Measurements from ENCODE around the gene KIAA1217. TPM values are rescaled to one million over a fixed set of nuclear protein-coding genes. Genes with fewer than 3 reads are reported as not detected.

The KIAA1217 gene, protein sequence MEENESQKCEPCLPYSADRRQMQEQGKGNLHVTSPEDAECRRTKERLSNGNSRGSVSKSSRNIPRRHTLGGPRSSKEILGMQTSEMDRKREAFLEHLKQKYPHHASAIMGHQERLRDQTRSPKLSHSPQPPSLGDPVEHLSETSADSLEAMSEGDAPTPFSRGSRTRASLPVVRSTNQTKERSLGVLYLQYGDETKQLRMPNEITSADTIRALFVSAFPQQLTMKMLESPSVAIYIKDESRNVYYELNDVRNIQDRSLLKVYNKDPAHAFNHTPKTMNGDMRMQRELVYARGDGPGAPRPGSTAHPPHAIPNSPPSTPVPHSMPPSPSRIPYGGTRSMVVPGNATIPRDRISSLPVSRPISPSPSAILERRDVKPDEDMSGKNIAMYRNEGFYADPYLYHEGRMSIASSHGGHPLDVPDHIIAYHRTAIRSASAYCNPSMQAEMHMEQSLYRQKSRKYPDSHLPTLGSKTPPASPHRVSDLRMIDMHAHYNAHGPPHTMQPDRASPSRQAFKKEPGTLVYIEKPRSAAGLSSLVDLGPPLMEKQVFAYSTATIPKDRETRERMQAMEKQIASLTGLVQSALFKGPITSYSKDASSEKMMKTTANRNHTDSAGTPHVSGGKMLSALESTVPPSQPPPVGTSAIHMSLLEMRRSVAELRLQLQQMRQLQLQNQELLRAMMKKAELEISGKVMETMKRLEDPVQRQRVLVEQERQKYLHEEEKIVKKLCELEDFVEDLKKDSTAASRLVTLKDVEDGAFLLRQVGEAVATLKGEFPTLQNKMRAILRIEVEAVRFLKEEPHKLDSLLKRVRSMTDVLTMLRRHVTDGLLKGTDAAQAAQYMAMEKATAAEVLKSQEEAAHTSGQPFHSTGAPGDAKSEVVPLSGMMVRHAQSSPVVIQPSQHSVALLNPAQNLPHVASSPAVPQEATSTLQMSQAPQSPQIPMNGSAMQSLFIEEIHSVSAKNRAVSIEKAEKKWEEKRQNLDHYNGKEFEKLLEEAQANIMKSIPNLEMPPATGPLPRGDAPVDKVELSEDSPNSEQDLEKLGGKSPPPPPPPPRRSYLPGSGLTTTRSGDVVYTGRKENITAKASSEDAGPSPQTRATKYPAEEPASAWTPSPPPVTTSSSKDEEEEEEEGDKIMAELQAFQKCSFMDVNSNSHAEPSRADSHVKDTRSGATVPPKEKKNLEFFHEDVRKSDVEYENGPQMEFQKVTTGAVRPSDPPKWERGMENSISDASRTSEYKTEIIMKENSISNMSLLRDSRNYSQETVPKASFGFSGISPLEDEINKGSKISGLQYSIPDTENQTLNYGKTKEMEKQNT (N-terminal part only)
- total RNA-seq = 0.21 TPM

DNA sequence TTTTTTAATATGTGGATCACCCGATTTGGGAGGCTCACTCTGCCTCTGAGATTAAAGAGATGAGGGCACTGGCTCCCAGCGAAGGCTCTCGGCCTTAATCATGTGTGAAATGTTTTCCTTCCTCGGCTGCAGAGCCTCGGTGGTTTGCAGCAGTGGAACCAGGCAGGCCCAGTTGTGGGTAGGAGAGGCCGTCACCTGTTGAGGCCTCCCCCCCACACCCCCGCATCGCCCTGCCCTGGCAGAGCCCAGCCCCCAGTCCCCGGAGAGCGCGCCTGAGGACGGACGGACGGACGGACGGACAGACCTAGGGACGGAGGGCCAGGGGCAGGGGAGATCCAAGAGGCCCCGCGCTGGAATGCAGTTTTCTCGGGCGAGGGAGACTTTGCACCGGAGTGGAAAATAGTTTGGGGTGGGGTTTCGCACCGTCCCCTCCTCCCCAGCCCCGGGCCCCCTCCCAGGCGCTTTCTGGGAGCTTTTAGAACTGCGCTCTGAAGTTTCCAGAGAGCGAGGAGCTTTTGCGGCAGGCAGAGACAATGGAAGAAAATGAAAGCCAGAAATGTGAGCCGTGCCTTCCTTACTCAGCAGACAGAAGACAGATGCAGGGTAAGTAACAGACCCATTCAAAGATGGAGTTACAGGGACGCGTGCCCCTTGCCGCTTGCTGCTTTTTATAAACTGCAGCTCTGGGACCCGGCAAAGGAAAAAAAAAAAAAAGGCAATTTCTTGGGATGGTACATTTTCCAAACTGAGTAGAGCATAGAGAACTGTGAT lies at the start of gene KIAA1217:
Gene KIAA1217 (plus strand): TSS at position 478 of the 771 bp plus-strand sequence. CDS start 56 bp downstream, at position 534.
- no peaks in the 10 kb centered on the region for H3K4me1 ChIP-seq (ENCODE audit: insufficient read depth, low read length)
- H3K9me3 ChIP-seq (ENCODE audit: low read depth, low read length) = no peaks in the 10 kb centered on the region
- no peak within 1 kb of the TSS for H3K4me3 ChIP-seq (ENCODE audit: low read length)
- peaks cover 21% of the 10 kb centered on the region for H3K27me3 ChIP-seq (ENCODE audit: insufficient read depth, low read length)

DNA sequence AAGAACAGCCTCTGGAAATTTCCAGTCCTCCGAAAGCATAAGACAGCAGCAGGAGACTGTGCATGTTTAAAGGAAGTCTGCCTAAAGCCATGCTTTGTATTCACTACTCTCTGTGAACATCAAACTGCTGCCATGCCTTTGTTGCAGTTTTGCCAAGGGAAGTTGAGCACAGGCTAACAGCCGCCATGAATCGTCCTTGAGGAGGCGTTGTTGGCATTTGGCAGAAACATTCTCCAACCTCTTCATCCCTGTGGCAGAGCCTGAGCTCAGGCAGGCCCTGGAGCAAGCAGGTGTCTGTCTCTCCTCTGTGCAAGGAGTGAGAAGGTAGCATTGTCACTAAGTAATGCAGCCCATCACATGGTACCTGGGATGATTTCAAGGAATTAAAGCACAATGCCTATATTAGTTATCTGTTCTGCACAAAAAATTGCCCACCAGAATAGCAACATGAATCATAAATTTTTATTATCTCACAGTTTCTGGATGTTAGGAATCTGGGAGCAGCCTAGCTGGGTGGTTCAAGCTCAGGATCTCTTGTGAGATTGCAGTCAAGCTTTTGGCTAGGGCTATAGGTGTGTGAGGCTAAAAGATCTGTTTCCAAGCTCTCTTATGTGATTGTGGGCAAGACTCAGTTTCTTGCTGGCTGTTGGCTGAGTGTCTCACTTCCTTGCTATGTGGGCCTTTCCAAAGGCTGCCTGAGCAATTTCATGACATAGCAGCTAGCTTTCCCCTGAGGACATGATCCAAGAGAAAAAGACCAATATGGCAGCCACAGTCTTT lies 46.5 kb upstream of the KIAA1217 start:
- Histone ChIP-seq H3K9me3 (ENCODE audit: low read depth, low read length) (peaks cover 14% of the 10 kb centered on the region), H3K4me1 (ENCODE audit: insufficient read depth, low read length) (no peaks in the 10 kb centered on the region), H3K4me3 (ENCODE audit: low read length) (no peak overlapping the region), H3K27me3 (ENCODE audit: insufficient read depth, low read length) (no peaks in the 10 kb centered on the region)

DNA sequence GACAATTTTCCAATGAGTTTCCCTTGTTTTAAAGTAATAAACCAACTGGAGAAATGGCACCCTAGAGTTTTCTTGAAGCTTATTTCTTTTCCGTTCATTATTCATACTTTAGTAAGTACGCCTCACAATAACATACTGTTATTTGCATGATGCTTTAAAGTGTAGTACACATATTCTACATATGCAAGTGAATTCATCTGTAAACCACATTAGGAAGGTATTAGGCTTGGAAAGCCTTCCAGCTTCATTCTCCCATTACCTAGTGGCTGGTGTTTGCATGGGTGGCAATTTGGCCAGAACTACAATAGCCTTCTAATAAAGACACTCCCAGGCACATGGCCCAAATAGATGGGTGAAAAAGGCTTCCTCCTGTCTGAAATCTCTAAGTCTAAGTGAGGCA lies 45.5 kb upstream of the KIAA1217 start:
- no peaks in the 10 kb centered on the region for H3K27me3 ChIP-seq (ENCODE audit: insufficient read depth, low read length)
- H3K9me3 ChIP-seq (ENCODE audit: low read depth, low read length) = peaks cover 4% of the 10 kb centered on the region
- H3K4me1 ChIP-seq (ENCODE audit: insufficient read depth, low read length) = no peaks in the 10 kb centered on the region
- no peak overlapping the region for H3K4me3 ChIP-seq (ENCODE audit: low read length)

DNA sequence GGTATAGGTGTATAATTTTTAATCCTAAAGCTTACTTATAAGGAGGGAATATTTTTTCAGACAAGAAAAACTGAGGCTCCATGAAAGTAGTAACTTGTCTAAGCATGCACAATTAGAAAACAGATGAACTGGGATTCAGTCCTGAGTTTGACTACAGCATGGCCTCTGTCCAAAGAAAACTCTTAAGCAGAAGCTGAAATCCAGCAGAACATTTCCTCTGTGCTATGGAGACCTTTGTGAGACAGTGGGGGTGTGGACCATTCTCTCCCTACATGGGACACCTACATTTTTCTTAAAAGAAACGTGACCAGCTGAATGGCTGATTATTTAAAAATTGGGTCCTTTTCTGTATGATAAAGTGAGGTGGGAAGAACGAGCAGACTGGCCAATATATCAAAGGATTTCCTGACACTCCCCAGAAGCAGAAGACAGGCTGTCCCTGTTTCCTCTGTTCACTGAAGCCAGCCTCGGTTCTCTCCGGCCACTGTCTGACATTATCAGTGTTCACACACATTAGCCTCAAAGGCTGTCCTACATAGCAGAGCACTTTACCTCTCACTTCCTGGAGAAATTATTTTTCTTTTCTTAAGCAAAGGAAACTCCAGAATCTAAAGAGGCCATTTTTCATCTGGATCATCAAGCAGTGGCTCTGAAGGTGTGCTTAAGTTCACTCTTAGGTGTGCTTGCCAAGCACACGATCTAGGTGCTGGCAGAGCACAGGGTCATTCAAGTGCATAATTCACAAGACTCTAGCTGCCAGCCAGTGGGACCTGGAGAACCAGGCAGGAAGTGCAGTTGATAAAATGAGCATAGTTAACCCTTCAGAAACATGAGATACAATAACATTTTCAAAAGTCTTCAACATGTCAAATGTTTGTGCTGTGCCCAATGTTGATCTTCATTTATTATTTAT lies 40.4 kb upstream of the KIAA1217 start:
- no peak overlapping the region for H3K4me3 ChIP-seq (ENCODE audit: low read length)
- H3K4me1 ChIP-seq (ENCODE audit: insufficient read depth, low read length) = no peaks in the 10 kb centered on the region
- no peaks in the 10 kb centered on the region for H3K27me3 ChIP-seq (ENCODE audit: insufficient read depth, low read length)
- H3K9me3 ChIP-seq (ENCODE audit: low read depth, low read length) = no peaks in the 10 kb centered on the region

DNA sequence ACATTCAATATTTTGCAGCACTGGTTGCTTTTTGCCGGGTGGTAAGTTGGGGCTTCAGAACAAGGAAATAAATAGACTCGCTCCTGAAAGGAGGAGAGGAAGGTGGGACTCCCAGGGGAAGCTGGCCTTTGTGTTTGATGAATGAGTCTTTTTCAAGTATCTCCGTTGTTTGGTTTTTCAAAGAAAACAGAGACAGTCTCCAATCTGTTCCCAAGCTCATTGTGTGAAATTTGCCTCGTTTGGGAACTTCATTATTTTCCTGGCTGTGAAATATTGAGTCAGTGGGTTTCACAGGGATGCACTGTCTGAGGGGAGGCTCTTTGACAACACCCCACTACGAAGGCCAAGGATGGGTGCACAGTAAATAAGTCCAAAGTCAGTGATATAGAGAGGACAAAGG lies 38.7 kb upstream of the KIAA1217 start:
- H3K9me3 ChIP-seq (ENCODE audit: low read depth, low read length) = no peaks in the 10 kb centered on the region
- no peak overlapping the region for H3K4me3 ChIP-seq (ENCODE audit: low read length)

DNA sequence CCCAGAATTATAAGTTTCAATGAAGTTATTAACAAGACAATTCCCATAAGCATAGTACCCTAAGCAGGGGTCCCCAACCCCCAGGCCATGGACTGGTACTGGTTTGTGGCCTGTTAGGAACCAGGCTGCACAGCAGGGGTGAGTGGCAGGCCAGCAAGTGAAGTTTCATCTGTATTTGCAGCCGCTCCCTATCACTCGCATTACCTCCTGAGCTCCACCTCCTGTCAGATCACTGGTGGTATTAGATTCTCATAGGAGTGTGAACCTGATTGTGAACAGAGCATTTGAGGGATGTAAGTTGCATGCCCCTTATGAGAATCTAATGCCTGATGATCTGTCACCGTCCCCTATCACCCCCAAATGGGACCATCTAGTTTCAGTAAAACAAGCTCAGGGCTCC lies 36.0 kb upstream of the KIAA1217 start:
- no peak overlapping the region for H3K4me3 ChIP-seq (ENCODE audit: low read length)
- H3K27me3 ChIP-seq (ENCODE audit: insufficient read depth, low read length) = no peaks in the 10 kb centered on the region
- no peaks in the 10 kb centered on the region for H3K9me3 ChIP-seq (ENCODE audit: low read depth, low read length)
- no peaks in the 10 kb centered on the region for H3K4me1 ChIP-seq (ENCODE audit: insufficient read depth, low read length)

More for the DNA sequence above, 38.7 kb upstream of the KIAA1217 start:
- no peaks in the 10 kb centered on the region for H3K27me3 ChIP-seq (ENCODE audit: insufficient read depth, low read length)
- H3K4me1 ChIP-seq (ENCODE audit: insufficient read depth, low read length) = no peaks in the 10 kb centered on the region

DNA sequence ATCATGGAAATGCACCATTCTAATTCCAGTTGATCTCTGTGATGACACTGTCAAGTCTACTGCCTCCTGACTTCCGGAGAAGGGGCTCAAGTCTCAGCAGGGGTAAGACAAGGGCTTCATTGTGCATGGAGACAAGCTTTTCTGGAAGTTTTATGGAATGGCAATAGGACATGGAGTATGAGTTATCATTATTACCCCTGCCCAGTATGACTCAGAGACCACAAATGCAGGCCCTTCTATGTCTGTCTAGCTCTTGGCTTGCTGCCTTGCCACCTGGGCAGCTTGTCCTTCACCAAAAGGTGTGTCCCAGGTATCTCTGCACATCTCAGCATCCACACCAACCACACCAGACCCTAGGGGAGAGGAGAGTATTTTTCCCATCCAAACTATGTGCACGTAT lies 34.9 kb upstream of the KIAA1217 start:
- Histone ChIP-seq H3K9me3 (ENCODE audit: low read depth, low read length) (no peaks in the 10 kb centered on the region), H3K4me3 (ENCODE audit: low read length) (no peak overlapping the region), H3K4me1 (ENCODE audit: insufficient read depth, low read length) (no peaks in the 10 kb centered on the region), H3K27me3 (ENCODE audit: insufficient read depth, low read length) (no peaks in the 10 kb centered on the region)

DNA sequence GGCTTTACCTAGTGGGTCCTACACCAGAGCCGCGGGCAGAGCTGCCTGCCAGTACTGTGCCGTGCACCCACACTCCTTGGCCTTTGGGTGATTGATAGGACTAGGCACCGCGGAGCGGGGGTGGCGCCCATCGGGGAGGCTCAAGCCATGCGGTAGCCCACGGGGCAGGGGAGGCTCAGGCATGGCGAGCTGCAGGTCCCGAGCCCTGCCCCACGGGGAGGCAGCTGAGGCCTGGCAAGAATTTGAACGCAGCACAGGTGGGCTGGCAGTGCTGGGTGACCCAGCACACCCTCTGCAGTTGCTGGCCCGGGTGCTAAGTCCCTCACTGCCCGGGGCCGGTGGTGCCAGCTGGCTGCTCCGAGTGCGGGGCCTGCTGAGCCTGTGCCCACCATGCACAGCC lies 32.3 kb upstream of the KIAA1217 start:
- Histone ChIP-seq H3K27me3 (ENCODE audit: insufficient read depth, low read length) (no peaks in the 10 kb centered on the region), H3K4me1 (ENCODE audit: insufficient read depth, low read length) (no peaks in the 10 kb centered on the region), H3K9me3 (ENCODE audit: low read depth, low read length) (no peaks in the 10 kb centered on the region), H3K4me3 (ENCODE audit: low read length) (no peak overlapping the region)

DNA sequence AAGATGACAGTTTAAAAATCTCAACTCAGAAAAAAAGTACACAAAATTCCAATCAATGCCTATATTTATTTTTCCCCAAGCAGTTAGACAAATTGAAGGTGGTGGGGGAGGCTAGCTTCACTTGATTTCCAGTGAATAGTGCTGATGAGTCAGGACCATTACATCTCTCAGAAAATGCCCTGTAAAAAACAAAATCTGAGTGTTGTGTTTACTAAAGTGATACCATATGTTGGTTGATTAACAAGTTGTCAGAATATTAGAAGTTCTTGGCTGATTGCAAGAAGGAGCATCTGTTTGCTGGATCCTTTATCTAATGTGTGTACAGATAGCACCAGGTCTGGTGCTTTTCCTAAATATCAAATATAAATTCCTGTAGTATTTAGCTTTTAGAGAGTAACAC lies 31.3 kb upstream of the KIAA1217 start:
- Histone ChIP-seq H3K27me3 (ENCODE audit: insufficient read depth, low read length) (no peaks in the 10 kb centered on the region), H3K4me1 (ENCODE audit: insufficient read depth, low read length) (no peaks in the 10 kb centered on the region), H3K4me3 (ENCODE audit: low read length) (no peak overlapping the region), H3K9me3 (ENCODE audit: low read depth, low read length) (no peaks in the 10 kb centered on the region)

DNA sequence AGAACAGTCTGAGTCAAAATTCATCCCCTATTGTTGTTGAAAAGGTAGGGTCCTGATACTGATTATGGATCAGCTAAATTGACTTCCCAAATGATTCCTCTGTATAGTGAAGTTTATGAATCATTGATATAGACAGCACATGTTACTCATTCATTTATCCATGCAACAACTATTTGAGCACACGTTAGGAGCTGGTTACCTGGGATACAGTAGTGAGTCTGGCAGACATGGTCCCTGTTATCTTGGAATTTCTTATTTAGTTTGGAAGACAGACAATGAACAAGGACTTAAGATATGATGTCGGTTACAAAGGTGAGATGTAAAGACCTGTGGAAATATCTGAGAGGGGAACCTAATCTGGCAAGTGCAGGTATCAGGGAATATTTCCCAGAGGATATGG lies 28.0 kb upstream of the KIAA1217 start:
- Histone ChIP-seq H3K4me3 (ENCODE audit: low read length) (no peak overlapping the region), H3K4me1 (ENCODE audit: insufficient read depth, low read length) (no peaks in the 10 kb centered on the region), H3K27me3 (ENCODE audit: insufficient read depth, low read length) (no peaks in the 10 kb centered on the region), H3K9me3 (ENCODE audit: low read depth, low read length) (no peaks in the 10 kb centered on the region)

DNA sequence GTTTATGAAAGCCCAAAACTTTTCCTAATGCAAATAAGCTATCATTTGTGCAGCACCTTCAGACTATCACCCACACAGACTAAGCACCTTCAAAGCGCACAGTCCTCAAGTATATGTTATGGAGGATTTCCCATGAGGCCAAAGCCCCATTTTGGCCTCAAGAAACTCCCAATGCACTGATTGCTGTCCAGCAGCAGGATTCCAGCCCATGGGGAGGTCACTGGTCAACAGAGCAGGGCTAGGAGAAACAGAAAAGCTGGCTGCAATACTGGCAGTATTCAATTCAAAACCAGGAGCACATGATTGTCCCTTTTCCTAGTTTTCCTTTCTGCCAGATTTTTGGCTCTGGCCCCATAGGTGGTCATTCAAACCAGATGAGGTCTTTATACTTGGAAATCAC lies 24.5 kb upstream of the KIAA1217 start:
- Histone ChIP-seq H3K27me3 (ENCODE audit: insufficient read depth, low read length) (no peaks in the 10 kb centered on the region), H3K4me3 (ENCODE audit: low read length) (no peak overlapping the region), H3K4me1 (ENCODE audit: insufficient read depth, low read length) (no peaks in the 10 kb centered on the region), H3K9me3 (ENCODE audit: low read depth, low read length) (no peaks in the 10 kb centered on the region)

DNA sequence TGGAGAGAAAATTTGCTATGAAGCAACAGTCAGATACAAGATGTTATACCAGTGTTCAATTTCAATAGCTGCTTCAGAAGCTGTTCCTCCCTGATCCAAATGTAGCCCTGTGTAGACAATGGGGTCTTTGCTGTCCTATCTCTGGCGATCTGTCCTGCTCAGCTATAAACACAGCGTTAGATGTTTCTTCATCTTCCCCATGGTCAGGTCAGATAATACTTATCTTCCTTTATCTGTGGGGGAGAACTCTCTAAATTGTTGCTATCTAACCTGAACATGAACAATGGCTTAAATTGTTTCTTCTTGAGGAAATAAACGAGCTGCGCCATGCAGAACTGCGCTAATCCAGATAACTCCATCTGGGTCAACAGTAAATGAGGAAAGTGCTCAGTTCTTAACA lies 15.6 kb upstream of the KIAA1217 start:
- Histone ChIP-seq H3K4me3 (ENCODE audit: low read length) (no peak overlapping the region), H3K27me3 (ENCODE audit: insufficient read depth, low read length) (no peaks in the 10 kb centered on the region), H3K9me3 (ENCODE audit: low read depth, low read length) (no peaks in the 10 kb centered on the region), H3K4me1 (ENCODE audit: insufficient read depth, low read length) (no peaks in the 10 kb centered on the region)

DNA sequence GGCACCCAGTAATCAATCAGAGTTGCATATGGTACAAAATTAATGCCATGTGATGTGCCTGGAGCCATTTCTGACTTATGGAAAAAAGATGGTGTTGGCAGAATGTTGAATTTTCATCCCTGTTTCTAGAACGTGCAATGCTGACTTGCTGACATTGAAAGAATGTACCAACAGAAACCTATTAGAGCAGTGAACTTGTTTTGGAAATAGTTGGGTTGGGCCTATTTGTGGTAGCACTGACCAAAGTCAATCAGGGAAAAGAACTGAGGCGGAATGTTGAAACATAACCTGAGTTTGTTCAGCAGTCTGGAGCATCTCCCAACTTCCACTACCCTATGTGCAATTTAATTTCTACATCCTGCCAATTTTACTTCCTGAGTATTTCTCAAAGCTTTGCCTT lies 11.7 kb upstream of the KIAA1217 start:
- Histone ChIP-seq H3K4me3 (ENCODE audit: low read length) (no peak overlapping the region), H3K27me3 (ENCODE audit: insufficient read depth, low read length) (no peaks in the 10 kb centered on the region), H3K9me3 (ENCODE audit: low read depth, low read length) (no peaks in the 10 kb centered on the region), H3K4me1 (ENCODE audit: insufficient read depth, low read length) (no peaks in the 10 kb centered on the region)

Data from mononuclear cell (primary cell).